DMS53 treated with DMSO at 0.1 percent for 48 hours (cell line): ENCODE results near the gene MAP1B.

Experiments used
- DNase-seq: peaks from one replicate; lab custom pipeline; 2025; ENCODE audit not compliant: unreplicated experiment; lab: John Stamatoyannopoulos, UW

The MAP1B gene

GRCh38 chr5:72130351-72130761 is 23.1 kb downstream of the MAP1B start:
- no peak for DNase-seq

DNA sequence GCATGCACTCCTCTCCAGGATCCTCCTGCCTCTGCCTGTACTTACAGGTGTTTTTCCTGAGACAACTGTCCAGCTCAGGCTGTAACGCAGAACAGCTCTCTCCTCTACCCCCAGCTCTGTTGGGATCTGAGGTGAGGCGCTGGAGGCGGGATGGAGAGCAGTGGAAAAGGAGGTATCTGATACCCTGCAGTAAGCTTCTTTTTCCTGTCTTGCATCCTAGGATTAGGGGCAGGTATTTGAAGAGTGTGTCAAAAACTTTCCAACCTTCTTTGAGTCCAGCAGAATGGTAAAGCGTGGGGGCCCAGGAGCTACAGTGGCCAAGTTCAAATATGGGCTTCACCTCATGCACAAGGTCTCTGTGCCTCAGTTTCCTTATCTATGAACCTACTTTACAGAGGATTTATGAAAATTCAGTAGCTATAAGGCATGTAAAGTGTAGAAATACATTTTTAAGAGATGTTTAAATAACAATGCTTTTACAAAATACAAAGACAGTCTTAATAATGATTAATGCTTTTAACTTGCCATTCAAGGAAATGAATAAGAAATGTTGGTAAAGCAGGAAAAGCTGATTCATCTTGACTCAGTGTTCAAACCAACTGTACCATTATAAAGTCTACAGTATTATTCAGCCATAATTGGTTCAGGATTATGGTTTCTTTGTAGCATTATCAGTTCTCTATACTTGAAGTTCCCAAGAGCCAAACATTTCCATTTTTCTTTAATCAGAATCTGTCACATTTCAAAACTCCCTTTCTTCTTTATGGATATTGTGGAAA is 26.1 kb downstream of the MAP1B start:
- no peak for DNase-seq

DNA sequence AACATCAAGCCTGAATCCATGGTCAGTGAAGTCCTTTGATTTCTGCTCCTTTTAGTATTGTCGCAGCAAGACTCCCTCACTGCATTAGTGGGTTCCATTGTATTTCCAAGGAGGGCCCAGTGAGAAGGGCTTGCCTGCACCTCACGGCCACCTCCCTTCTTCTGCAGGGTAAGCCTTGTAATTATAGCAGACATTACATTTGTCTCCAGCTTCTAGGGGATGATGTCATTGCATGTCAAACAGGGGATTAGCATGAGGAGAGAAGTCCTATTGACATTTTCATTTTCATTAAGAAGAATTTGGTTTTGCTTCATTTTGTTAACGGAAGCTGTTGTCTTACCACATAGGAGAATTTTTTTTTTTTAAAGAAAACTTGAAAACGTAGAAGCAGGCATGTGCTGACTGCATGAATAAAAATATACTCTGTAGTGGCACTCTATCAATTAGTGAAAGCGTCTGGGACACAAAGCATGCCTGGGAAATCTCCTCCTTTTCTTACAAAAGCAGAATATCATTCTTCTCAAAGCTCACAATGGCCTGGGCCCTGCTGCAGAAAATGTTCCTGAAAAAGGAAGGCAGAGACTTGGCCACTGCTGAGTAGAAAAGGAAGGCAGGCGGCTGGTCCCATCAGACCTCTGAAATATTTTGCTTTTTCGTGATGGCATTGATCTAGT is 27.1 kb downstream of the MAP1B start:
- DNase-seq = no peak

GRCh38 chr5:72137826-72138409 is 30.6 kb downstream of the MAP1B start:
- DNase-seq = peak; percentile 12

- DNase-seq = no peak
Observed at GRCh38 chr5:72138943-72139521, 31.8 kb downstream of the MAP1B start.

GRCh38 chr5:72140711-72141110 is 33.4 kb downstream of the MAP1B start:
- DNase-seq = no peak

- DNase-seq = no peak
Observed at GRCh38 chr5:72141440-72142355, 34.4 kb downstream of the MAP1B start.

- no peak for DNase-seq
Observed at GRCh38 chr5:72144762-72145161, 37.5 kb downstream of the MAP1B start.

DNA sequence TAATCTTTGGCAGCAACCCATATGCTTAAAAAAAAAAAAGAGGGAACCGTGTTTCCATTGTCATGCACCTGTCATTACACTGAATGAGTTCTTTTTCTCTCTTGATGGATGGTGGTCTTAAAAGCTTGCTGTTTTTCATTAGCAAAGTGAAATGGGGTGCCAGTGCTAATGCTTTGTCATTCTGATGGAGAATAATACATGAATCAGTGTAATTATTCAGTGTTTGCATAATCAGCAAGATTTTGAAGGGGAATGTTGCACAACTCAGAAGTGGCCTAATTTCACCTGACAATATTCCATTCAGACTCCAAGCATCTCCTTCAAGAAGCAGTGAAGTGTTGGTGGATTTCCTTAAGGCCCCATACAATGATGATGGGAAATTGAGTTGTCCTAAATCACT is 38.1 kb downstream of the MAP1B start:
- DNase-seq = no peak

DNA sequence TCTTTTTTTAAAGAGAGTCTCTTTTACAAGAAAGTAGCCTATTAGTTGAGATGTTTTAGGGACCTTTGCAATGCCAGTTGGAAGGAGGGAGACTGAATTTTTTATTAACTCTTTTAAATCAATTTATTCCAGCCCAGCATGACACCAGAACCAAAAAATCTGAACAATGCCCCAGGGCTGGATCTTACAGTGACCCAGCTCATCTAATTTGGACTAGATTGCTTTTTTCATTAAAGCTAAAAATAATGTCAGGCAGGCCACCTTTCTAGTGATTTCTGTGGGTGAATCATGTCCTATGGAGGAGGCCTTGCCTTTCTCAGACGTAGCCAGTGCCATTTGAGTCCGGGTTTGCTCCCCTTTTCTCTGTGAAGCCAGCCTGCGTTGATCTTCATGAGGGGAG is 38.8 kb downstream of the MAP1B start:
- no peak for DNase-seq

- DNase-seq = no peak
Observed at GRCh38 chr5:72147569-72147968, 40.3 kb downstream of the MAP1B start.

- no peak for DNase-seq
Observed at GRCh38 chr5:72149742-72150141, 42.5 kb downstream of the MAP1B start.

- DNase-seq = no peak
Observed at GRCh38 chr5:72151169-72151568, 43.9 kb downstream of the MAP1B start.

DNA sequence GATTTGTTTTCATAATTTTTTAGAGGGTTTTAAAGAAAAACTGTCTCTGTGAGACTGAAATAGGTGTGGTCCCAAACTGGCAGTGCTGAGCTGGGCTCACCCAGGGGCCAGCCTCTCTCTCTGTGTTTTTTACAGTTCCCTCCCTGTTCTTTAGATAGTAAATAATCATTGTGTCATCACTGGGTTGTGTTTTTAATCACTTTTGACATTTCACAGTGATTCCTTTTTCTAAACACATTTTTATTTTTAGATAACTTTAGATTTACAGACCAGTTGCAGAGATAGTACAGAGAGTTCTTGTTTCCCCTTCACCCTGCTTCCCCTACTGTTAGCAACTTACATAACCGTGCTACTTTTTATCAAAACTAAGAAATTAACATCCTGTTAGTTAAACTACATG is 44.4 kb downstream of the MAP1B start:
- DNase-seq = no peak

DNA sequence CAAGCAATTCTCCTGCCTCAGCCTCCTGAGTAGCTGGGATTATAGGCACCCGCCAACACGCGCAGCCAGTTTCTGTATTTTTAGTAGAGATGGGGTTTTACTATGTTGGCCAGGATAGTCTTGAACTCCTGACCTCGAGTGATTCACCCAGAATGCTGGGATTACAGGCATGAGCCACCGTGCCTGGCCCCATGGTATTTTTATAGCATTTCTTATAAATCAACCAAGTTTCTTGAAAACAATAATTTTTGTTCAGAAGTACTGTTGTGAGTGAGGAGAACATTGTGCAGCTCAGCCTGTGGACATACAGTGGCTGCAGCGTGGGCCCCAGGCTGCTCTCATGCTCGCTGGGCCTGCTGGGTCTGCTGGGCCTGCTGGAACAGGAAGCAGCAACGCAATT is 45.3 kb downstream of the MAP1B start:
- DNase-seq = no peak

- no peak for DNase-seq
Observed at GRCh38 chr5:72153551-72153950, 46.3 kb downstream of the MAP1B start.

DNA sequence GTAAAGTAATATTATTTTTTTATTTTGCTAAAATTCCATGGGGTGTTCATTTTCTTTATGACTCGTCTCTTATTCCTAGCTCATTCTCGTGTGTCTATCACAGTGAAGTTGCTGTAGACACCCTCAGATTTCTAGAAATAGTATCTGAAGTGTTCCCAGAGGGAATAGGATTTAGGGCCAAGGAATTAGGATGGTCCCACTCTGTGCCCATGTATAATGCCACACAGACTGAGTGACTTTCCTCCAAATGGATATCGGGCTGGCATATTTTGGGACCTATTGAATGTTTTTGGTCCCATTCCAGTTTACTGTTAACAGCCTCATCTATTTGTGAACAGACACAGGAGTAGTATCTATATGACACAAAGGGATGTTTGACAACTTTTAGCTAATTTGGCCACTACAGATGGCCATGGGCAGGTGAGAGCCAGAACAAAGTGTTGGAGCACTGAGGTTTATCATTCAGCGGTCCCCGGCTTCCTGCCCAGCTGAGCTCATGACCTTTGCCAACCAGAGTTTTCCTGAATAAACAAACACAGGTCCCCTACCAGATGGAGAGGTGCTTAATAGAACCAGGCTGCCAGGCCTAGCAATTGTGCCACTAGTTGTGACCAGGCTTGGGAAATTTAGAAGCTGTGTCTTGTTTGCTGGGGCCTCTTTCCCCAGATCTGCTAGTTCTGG is 46.9 kb downstream of the MAP1B start:
- DNase-seq = no peak

- no peak for DNase-seq
Observed at GRCh38 chr5:72156946-72157624, 49.8 kb downstream of the MAP1B start.

DNA sequence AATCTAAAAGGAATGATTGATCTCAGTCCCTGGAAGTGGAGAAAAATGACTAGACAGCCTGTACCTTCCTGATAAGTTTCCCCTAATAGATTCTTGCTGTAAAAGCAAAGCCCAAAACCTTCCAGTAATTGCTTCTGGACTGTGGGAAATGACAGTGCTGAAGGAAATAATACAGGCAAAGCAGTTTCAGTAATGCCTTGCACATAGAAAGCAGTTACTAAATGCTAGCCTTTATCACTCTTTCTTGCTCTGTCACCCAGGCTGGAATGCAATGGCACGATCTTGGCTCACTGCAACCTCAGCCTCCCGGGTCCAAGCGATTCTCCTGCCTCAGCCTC is 50.3 kb downstream of the MAP1B start:
- DNase-seq = no peak

- no peak for DNase-seq
Observed at GRCh38 chr5:72159501-72159911, 52.2 kb downstream of the MAP1B start.
